AG04449 (cell line): ENCODE data around the gene KRT12.

Experiments
- CTCF ChIA-PET: fragments of 350-600 bp; formaldehyde crosslinking; extraction: SDS; loops from one replicate; lab custom pipeline; 2021; ENCODE audit warnings: antibody characterized with exemption; lab: Yijun Ruan, JAX
- POLR2A ChIA-PET: fragments of 400-600, 350-600 bp; formaldehyde crosslinking; extraction: SDS; loops from one replicate; lab custom pipeline; 2020; ENCODE audit warnings: antibody characterized with exemption, inconsistent platforms; lab: Yijun Ruan, JAX
- DNase-seq: peaks from one replicate; pipeline ENCODE4 v3.0.0-alpha.2; 2010; ENCODE audit warnings: low read depth, low spot score
- H3K4me3 ChIP-seq: 2 replicates; pipeline ENCODE4 v1.5.1; 2011; ENCODE audit warnings: low read depth, mild to moderate bottlenecking, control low read depth, low read length
- TF ChIP-seq, protein P1 (sequence below): IDR thresholded peaks from one replicate; pipeline ENCODE4 v1.5.1; 2011; ENCODE audit warnings: mild to moderate bottlenecking, moderate library complexity, low read length, control low read depth, inconsistent platforms; ENCODE audit not compliant: insufficient read depth; ENCODE audit errors: missing control alignments

KRT12 gene

DNA sequence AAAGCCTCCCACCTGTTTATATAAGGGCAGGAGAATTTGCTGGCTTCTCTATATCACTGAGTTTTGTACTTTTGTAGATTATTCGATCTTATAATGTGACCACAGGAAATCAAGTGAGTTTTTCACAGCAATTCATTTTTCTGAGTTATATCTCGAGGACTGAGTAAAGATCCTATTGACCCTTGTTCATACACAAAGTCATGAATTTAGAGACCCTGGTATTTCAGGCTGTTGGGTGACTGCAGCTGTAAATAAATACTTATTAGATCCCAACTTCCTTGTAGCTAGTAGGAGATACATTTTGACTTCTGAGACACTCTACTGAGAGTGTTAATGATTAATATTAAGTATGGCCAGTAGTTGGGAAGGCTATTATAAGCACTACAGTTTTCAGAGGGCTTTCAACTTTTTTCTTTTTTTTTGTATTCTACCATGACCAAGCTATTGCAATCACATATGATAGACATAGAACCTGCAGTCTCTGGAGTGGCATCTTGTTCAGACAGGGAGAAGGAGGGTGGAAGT, 21.2 kb upstream of the KRT12 start:
- ChIA-PET CTCF (interaction anchor here (0.7 to 1.6 kb wide), 4 partner anchors 17 to 775 kb away, joined by 3 to 6 read pairs (median 4); no protein-coding TSS in a partner anchor), POLR2A (no interaction called here)
- TF ChIP-seq, protein P1, sequence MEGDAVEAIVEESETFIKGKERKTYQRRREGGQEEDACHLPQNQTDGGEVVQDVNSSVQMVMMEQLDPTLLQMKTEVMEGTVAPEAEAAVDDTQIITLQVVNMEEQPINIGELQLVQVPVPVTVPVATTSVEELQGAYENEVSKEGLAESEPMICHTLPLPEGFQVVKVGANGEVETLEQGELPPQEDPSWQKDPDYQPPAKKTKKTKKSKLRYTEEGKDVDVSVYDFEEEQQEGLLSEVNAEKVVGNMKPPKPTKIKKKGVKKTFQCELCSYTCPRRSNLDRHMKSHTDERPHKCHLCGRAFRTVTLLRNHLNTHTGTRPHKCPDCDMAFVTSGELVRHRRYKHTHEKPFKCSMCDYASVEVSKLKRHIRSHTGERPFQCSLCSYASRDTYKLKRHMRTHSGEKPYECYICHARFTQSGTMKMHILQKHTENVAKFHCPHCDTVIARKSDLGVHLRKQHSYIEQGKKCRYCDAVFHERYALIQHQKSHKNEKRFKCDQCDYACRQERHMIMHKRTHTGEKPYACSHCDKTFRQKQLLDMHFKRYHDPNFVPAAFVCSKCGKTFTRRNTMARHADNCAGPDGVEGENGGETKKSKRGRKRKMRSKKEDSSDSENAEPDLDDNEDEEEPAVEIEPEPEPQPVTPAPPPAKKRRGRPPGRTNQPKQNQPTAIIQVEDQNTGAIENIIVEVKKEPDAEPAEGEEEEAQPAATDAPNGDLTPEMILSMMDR: no peak
- no peak for DNase-seq
- no peak overlapping the region for H3K4me3 ChIP-seq

DNA sequence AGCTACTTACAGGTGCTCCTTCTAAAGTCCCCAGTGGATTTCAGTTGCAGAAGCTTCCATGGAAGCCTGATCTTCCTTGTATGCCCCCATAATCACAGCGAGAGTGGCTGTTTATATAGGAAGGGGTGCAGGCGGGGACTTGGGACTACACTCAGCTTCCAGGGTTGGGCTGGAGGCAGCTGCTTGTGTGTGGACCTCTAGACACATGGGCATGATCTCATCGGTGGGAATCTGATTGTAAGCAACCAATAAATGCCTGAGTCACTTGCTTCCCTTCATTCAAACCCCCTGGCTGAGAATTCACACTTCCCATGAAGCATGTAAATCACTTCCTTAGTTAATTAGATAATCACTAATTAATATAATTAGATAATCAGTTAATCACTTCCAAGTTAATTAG, 19.1 kb upstream of the KRT12 start:
- TF ChIP-seq, protein P1: no peak
- ChIA-PET POLR2A (no interaction called here), CTCF (interaction anchor here (0.7 to 2.7 kb wide), 5 partner anchors 12 to 777 kb away, joined by 3 to 9 read pairs (median 6); no protein-coding TSS in a partner anchor)
- no peak for DNase-seq
- H3K4me3 ChIP-seq: no peak overlapping the region

GRCh38 chr17:40884708-40885512, 17.9 kb upstream of the KRT12 start, which contains the start of gene KRT20:
Gene KRT20, minus strand, starts transcription at chr17:40885242. Its CDS starts 57 bp downstream, at chr17:40885185.
- ChIA-PET CTCF (interaction anchor here (0.7 to 2.7 kb wide), 7 partner anchors 11 to 778 kb away, joined by 3 to 9 read pairs (median 4); no protein-coding TSS in a partner anchor), POLR2A (no interaction called here)
- H3K4me3 ChIP-seq: no peak within 1 kb of the TSS
- no peak for DNase-seq
- TF ChIP-seq, protein P1: no peak

GRCh38 chr17:40883626-40884334, 16.8 kb upstream of the KRT12 start:
- POLR2A ChIA-PET: no interaction called here
- no peak for DNase-seq
- TF ChIP-seq, protein P1: no peak
- H3K4me3 ChIP-seq: no peak overlapping the region
- CTCF ChIA-PET: interaction anchor here (0.8 to 2.7 kb wide), 9 partner anchors 10 to 780 kb away, joined by 3 to 9 read pairs (median 4); no protein-coding TSS in a partner anchor

DNA sequence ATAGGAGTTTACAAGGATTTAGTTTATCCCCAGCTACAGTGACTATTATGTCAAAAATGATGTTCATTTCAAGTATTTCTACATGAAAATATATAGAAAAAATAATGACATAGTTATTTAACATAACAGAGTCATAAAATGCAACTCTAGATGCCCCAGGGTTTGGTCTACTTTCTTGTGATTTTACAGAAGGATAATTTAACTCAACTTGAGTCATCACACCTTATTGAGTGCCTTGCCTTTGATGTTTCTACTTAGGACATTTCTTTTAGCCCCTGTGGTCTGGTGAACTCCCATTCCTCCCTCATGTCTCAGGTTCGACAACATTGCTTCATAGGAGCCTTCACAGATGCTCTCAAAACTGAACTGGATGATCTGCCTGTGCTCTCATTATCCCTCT, 16.0 kb upstream of the KRT12 start:
- ChIA-PET CTCF (interaction anchor here (0.9 to 1.3 kb wide), 3 partner anchors 12 to 24 kb away, joined by 3 to 4 read pairs (median 3); no protein-coding TSS in a partner anchor), POLR2A (no interaction called here)
- TF ChIP-seq, protein P1: no peak
- no peak overlapping the region for H3K4me3 ChIP-seq
- DNase-seq: no peak

- ChIA-PET POLR2A (no interaction called here), CTCF (interaction anchor here (1.5 kb wide), 1 partner anchor 670 kb away, joined by 8 read pairs; no protein-coding TSS in a partner anchor)
Observed at GRCh38 chr17:40879026-40879425, 12.0 kb upstream of the KRT12 start.

More at GRCh38 chr17:40879026-40879425, 12.0 kb upstream of the KRT12 start:
- no peak overlapping the region for H3K4me3 ChIP-seq
- TF ChIP-seq, protein P1: no peak
- no peak for DNase-seq
